SK-N-SH (cell line): ENCODE results near the gene IL1RL2. TPM values are rescaled to one million over a fixed set of nuclear protein-coding genes. Genes with fewer than 3 reads are reported as not detected.

Experiments
- CTCF ChIA-PET: fragments of 300-600, 350-600 bp; formaldehyde crosslinking; extraction: SDS; loops from one replicate; lab custom pipeline; 2021; lab: Yijun Ruan, JAX
- POLR2A ChIA-PET: fragments of 350-600 bp; sonication (Branson Sonifier 250); formaldehyde crosslinking; extraction: SDS; loops from one replicate; lab custom pipeline; 2020; ENCODE audit warnings: antibody characterized with exemption, inconsistent platforms; lab: Yijun Ruan, JAX
- DNase-seq: peaks from one replicate; pipeline ENCODE4 v3.0.0; 2012
- H2AFZ ChIP-seq: fragments of 200-600 bp; sonication (generic); 2 replicates; pipeline ENCODE4 v1.8.1; 2016; ENCODE audit warnings: antibody characterized with exemption, mild to moderate bottlenecking, low read depth
- H3F3A ChIP-seq: fragments of 200-600 bp; sonication (generic); replicated peaks from 2 replicates; pipeline ENCODE3; 2016; ENCODE audit warnings: antibody characterized with exemption, mild to moderate bottlenecking; ENCODE audit not compliant: insufficient read depth
- H3K27ac ChIP-seq, 2 experiments: fragments of 200-500 bp in 1 of 2; fragments of 200-600 bp in 1 of 2; sonication (Bioruptor generic) in 1 of 2; sonication (generic), shearing (Covaris generic) in 1 of 2; 2 replicates each; pipeline versions ENCODE4 v1.5.1 to v1.6.1; 2014 to 2016; ENCODE audit warnings: low read depth in 2 of 2, inconsistent platforms in 1 of 2, low read length in 1 of 2, mild to moderate bottlenecking in 1 of 2, mixed read lengths in 1 of 2
- H3K27me3 ChIP-seq: fragments of 200-600 bp; sonication (generic), shearing (Covaris generic); 2 replicates; pipeline ENCODE4 v1.6.1; 2016; ENCODE audit warnings: mixed run types; ENCODE audit not compliant: insufficient read depth
- H3K36me3 ChIP-seq, 2 experiments: fragments of 200-500 bp in 1 of 2; fragments of 200-600 bp in 1 of 2; sonication (Bioruptor generic) in 1 of 2; sonication (generic) in 1 of 2; replicated peaks in 1 of 2; 2 replicates each; pipeline versions ENCODE3 to v1.5.1; 2014 to 2016; ENCODE audit warnings: low read length in 1 of 2, mild to moderate bottlenecking in 1 of 2; ENCODE audit not compliant: insufficient read depth in 2 of 2, control insufficient read depth in 1 of 2
- H3K4me1 ChIP-seq, 2 experiments: fragments of 200-500 bp in 1 of 2; fragments of 200-600 bp in 1 of 2; sonication (Bioruptor generic) in 1 of 2; sonication (generic), shearing (Covaris generic) in 1 of 2; 2 replicates each; pipeline versions ENCODE4 v1.5.1 to v1.6.1; 2014 to 2016; ENCODE audit warnings: low read depth in 1 of 2, low read length in 1 of 2, mixed run types in 1 of 2; ENCODE audit not compliant: insufficient read depth in 2 of 2, control insufficient read depth in 1 of 2
- H3K4me2 ChIP-seq: fragments of 200-600 bp; sonication (generic), shearing (Covaris generic); 2 replicates; pipeline ENCODE4 v1.6.1; 2017; ENCODE audit warnings: mixed run types
- H3K4me3 ChIP-seq, 2 experiments: fragments of 200-500 bp in 1 of 2; fragments of 200-600 bp in 1 of 2; sonication (Bioruptor generic) in 1 of 2; sonication (generic), shearing (Covaris generic) in 1 of 2; 2 replicates each; pipeline versions ENCODE4 v1.5.1 to v1.8.1; 2014 to 2016; ENCODE audit warnings: low read depth in 2 of 2, inconsistent platforms in 1 of 2, low read length in 1 of 2, mild to moderate bottlenecking in 1 of 2, mixed read lengths in 1 of 2, moderate library complexity in 1 of 2
- H3K79me2 ChIP-seq: fragments of 200-600 bp; sonication (generic); 2 replicates; pipeline ENCODE4 v1.8.1; 2017; ENCODE audit warnings: mild to moderate bottlenecking; ENCODE audit not compliant: insufficient read depth
- H3K9ac ChIP-seq: fragments of 200-600 bp; sonication (generic); 2 replicates; pipeline ENCODE4 v1.6.1; 2017; ENCODE audit warnings: mixed run types
- H3K9me2 ChIP-seq: fragments of 200-600 bp; sonication (generic); 2 replicates; pipeline ENCODE4 v1.6.1; 2017; ENCODE audit warnings: mixed run types
- H3K9me3 ChIP-seq: fragments of 200-600 bp; sonication (generic); 2 replicates; pipeline ENCODE4 v1.6.1; 2017; ENCODE audit warnings: mixed run types, mild to moderate bottlenecking, moderate library complexity
- H4K20me1 ChIP-seq: fragments of 200-600 bp; sonication (generic); 2 replicates; pipeline ENCODE4 v1.6.1; 2017; ENCODE audit warnings: mild to moderate bottlenecking, mixed run types; ENCODE audit not compliant: insufficient read depth
- CHD2 ChIP-seq: fragments of 150-350 bp; IDR thresholded peaks from 2 replicates; pipeline ENCODE4 v1.6.1; 2018; ENCODE audit warnings: low read length; ENCODE audit not compliant: partially characterized antibody
- EP300 ChIP-seq, 2 experiments: IDR thresholded peaks; 2 replicates each; pipeline versions ENCODE4 v1.4.0 to v1.6.1; 2012; ENCODE audit warnings: borderline replicate concordance in 1 of 2, low read depth in 1 of 2, low read length in 1 of 2
- EZH2phosphoT487 ChIP-seq: fragments of 200-600 bp; sonication (generic); IDR thresholded peaks from 2 replicates; pipeline ENCODE4 v1.6.1; 2017; ENCODE audit warnings: low read depth, mixed run types, mild to moderate bottlenecking, antibody characterized with exemption, moderate library complexity, borderline replicate concordance
- FOSL2 ChIP-seq: IDR thresholded peaks from 2 replicates; pipeline ENCODE4 v1.4.0; 2012; ENCODE audit warnings: low read depth, mild to moderate bottlenecking, moderate library complexity, borderline replicate concordance
- FOXJ3 ChIP-seq: sonication (generic); formaldehyde crosslinking; IDR thresholded peaks from 2 replicates; pipeline ENCODE4 v1.5.1; 2020; ENCODE audit warnings: mild to moderate bottlenecking, missing genetic modification reagents
- FOXM1 ChIP-seq: IDR thresholded peaks from 2 replicates; pipeline ENCODE4 v1.4.0; 2012; ENCODE audit warnings: low read depth, mild to moderate bottlenecking
- GABPA ChIP-seq: IDR thresholded peaks from 2 replicates; pipeline ENCODE4 v1.4.0; 2012; ENCODE audit warnings: low read depth, mild to moderate bottlenecking
- GATA2 ChIP-seq: sonication (generic); formaldehyde crosslinking; IDR thresholded peaks from 2 replicates; pipeline ENCODE4 v1.5.0; 2020; ENCODE audit warnings: mild to moderate bottlenecking, missing genetic modification reagents
- IRF3 ChIP-seq: fragments of 150-350 bp; IDR thresholded peaks from 2 replicates; pipeline ENCODE4 v1.6.1; 2016; ENCODE audit warnings: mild to moderate bottlenecking, low read depth, low read length
- MEF2A ChIP-seq: IDR thresholded peaks from 2 replicates; pipeline ENCODE4 v1.4.0; 2012; ENCODE audit warnings: low read depth, borderline replicate concordance
- NFIC ChIP-seq: IDR thresholded peaks from 2 replicates; pipeline ENCODE4 v1.4.0; 2012; ENCODE audit warnings: borderline replicate concordance
- POLR2AphosphoS5 ChIP-seq: IDR thresholded peaks from 2 replicates; pipeline ENCODE4 v1.6.1; 2012; ENCODE audit warnings: low read depth, low read length
- RCOR1 ChIP-seq: fragments of 150-350 bp; IDR thresholded peaks from 2 replicates; pipeline ENCODE4 v1.6.1; 2017; ENCODE audit warnings: antibody characterized with exemption, low read length
- RFX5 ChIP-seq: IDR thresholded peaks from 2 replicates; pipeline ENCODE4 v1.6.1; 2012; ENCODE audit warnings: mild to moderate bottlenecking, improper control_type of control experiment, low read length
- SIN3A ChIP-seq: IDR thresholded peaks from 2 replicates; pipeline ENCODE4 v1.6.1; 2012; ENCODE audit warnings: low read depth, mild to moderate bottlenecking, low read length, moderate library complexity, borderline replicate concordance
- SMC3 ChIP-seq: IDR thresholded peaks from 2 replicates; pipeline ENCODE4 v1.6.1; 2012; ENCODE audit warnings: low read depth, low read length, improper control_type of control experiment
- TAF1 ChIP-seq: IDR thresholded peaks from 2 replicates; pipeline ENCODE4 v1.6.1; 2012; ENCODE audit warnings: low read depth, mild to moderate bottlenecking, low read length, moderate library complexity, borderline replicate concordance
- TCF12 ChIP-seq: IDR thresholded peaks from 2 replicates; pipeline ENCODE4 v1.4.0; 2012
- USF2 ChIP-seq: fragments of 150-350 bp; IDR thresholded peaks from 2 replicates; pipeline ENCODE4 v1.6.1; 2017; ENCODE audit warnings: antibody characterized with exemption, low read length, low read depth, borderline replicate concordance
- WGBS: methylation state at CpG from one replicate; pipeline ENCODE4 v1.1.6; 2017; ENCODE audit warnings: low lambda C conversion rate; 5-methylcytosine and 5-hydroxymethylcytosine counted together
- polyA plus RNA-seq, 3 experiments: library from polyadenylated mRNA; depleted of rRNA; stranded (reverse); fragments of >200 nt; gene quantifications; 2 replicates each; pipeline ENCODE4 v1.2.3, GENCODE V29; 2012

The IL1RL2 gene
- polyA plus RNA-seq, 1 of the 3 experiments (the other 2 are of a cell fraction), result 0.05 TPM

GRCh38 chr2:102197389-102198137 is 10.7 kb downstream of the IL1RL2 start:
- ChIA-PET POLR2A (no interaction called here), CTCF (interaction anchor here (1.5 kb wide), 1 partner anchor 177 kb away, joined by 3 read pairs; no protein-coding TSS in a partner anchor)
- Histone ChIP-seq H3K4me3 (no peak overlapping the region), H3K4me2 (no peak overlapping the region), H3K36me3 (no peaks in the 10 kb centered on the region), H3K79me2 (no peaks in the 10 kb centered on the region), H3K27ac (no peak overlapping the region), H3K9ac (no peak overlapping the region), H3K27me3 (no peaks in the 10 kb centered on the region), H3K9me2 (no peaks in the 10 kb centered on the region), H3K4me1 (no peaks in the 10 kb centered on the region), H2AFZ (no peak overlapping the region), H3F3A (no peaks in the 10 kb centered on the region), H3K9me3 (no peaks in the 10 kb centered on the region; the same call in 1 of the 2 replicates), H4K20me1 (no peaks in the 10 kb centered on the region)
- TF ChIP-seq GATA2 (CRISPR knock-in tag) (no peak), GABPA (no peak), POLR2AphosphoS5 (no peak), EZH2phosphoT487 (no peak), USF2 (no peak), NFIC (no peak), RCOR1 (no peak), FOXM1 (no peak), CHD2 (no peak), EP300 (IDR thresholded peaks at IDR 0.05; ENCODE audit: borderline replicate concordance in 1 of 2, low read depth in 1 of 2, low read length in 1 of 2) (no peak), TAF1 (no peak), FOXJ3 (no peak), SMC3 (no peak), FOSL2 (no peak), SIN3A (no peak), MEF2A (no peak), RFX5 (no peak), IRF3 (no peak), TCF12 (no peak)
- no peak for DNase-seq
- 33% methylated on average over 5 of the region's 5 CpGs for WGBS
